SH-SY5Y (cell line): ENCODE results near the gene ZC3HAV1L.

Experiments used
- GATA2 ChIP-seq: IDR thresholded peaks from 2 replicates; pipeline ENCODE4 v1.6.1; 2011; ENCODE audit warnings: mild to moderate bottlenecking, low read depth, low read length
- GATA3 ChIP-seq: IDR thresholded peaks from 2 replicates; pipeline ENCODE4 v1.6.1; 2011; ENCODE audit warnings: low read depth, mild to moderate bottlenecking, low read length, moderate library complexity

Gene ZC3HAV1L

DNA sequence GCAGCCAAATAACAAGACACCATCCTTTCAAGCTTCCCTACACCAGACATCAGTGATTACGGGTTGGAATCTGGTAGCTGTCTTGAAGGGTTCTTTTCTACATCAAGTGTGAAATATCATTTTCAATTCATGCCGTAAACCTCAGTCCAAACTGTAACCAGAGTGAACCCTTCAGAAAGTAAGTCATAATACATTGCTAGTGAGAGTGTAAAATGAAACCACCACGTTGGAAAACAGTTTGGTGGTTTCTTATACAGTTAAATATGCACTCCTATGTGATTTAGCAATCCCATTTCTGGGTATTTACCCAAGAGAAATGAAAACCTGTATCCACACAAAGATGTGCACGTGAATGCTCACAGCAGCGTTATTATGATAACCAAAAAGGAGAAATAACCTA lies 25.6 kb upstream of the ZC3HAV1L start:
- TF ChIP-seq GATA2 = no peak
- TF ChIP-seq GATA3 = no peak

DNA sequence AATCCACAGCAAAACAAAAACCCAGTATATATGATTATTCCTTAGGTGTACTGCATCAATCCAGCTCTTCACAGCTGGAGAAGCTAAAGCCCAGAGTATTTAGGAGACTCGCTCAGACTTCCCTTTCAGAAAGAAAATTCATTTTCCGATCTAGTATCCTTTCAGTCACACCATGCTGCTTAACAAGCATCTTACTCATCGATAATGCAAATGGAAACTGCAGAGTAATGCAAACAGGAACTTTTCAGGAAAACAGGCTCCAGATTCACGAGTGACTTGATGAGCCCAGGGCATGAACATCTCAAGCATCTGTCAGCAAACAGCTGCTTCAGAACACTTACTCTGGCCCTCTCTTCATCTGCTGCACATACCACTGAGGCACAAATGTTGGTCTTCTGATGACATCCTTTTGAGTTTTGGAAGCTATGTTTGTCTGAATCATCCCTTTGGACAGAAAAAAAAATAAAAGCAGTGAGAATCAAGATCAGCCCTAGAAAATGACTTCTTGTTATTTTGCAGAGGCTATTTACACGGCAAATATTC lies 24.9 kb upstream of the ZC3HAV1L start:
- TF ChIP-seq GATA3 (no peak), GATA2 (no peak)

DNA sequence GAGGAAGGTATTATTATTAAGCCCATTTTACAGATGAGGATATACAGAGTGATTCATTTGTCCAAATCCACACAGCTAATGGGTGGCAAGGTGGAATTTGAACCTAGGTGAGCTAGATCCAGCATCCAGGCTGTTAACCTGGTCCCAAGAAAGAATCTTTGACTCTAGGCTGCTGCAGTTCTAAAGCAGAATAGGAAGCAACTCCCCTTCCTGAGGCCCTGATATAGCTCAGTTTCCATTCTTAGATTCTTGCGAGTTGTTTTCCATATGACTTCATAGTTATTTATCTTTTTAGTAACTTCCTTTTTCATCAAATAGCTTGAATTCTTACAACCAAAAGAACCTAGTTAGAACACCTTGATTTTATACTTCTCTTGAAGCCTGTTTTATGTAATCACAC lies 24.1 kb upstream of the ZC3HAV1L start:
- TF ChIP-seq GATA3 (no peak), GATA2 (no peak)

DNA sequence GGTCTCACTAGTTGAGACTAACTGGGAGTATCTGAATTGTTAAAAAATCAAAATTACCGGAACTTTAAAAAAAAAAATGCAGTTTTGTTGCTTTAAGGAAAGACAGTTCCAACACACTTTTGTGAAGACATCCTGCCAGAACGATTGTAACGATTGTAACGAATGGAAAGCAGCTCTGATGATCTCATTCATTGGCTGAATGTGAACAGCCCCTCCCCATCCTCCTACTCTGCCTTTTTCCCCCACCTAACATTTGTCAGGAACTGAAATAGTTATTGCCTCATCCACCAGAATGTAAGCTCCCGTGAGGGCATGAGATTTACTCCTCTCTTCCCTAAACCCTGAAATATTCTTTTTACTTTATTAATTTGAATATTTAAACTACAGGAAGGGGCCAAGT lies 23.1 kb upstream of the ZC3HAV1L start:
- no peak for TF ChIP-seq GATA2
- TF ChIP-seq GATA3 = no peak

DNA sequence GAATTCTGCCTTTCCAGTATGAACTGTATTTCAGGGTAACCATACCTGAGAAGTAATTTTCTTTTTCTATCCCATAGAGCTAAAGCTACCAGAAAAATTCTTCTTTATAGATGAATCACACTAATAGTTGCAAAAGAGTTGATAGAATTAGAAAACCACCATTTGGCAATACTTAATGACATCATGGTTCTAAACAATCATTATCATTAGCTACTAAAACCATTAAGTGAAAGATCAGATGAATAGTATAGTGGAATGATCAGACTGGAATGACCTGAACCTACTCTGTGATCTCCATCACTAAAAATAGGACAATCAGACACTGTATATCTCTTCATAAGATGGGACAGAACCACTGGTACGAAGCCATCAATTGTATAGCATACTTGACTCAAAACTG lies 19.8 kb upstream of the ZC3HAV1L start:
- TF ChIP-seq GATA2 (no peak), GATA3 (no peak)

DNA sequence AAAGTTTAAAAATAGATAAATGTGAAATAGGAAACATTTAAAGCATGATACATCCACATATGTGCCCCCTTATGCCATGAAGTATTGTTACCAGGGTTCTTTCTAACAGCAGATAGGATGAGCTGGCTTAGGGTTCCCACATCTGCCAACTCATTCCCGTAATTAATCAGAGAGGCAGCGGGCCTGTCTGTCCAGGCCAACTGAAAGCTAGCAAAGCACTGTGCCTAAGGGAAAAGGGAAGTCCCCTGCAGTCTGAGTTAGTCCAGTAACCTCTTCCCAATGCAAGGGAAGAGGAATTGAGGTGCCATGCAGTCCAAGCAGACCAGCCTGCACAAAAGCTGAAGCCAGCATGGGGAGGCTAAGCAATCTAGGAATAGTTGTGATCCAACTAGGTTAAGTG lies 18.3 kb upstream of the ZC3HAV1L start:
- no peak for TF ChIP-seq GATA3
- peak; percentile 5; the same call in 1 of the 2 replicates for TF ChIP-seq GATA2

DNA sequence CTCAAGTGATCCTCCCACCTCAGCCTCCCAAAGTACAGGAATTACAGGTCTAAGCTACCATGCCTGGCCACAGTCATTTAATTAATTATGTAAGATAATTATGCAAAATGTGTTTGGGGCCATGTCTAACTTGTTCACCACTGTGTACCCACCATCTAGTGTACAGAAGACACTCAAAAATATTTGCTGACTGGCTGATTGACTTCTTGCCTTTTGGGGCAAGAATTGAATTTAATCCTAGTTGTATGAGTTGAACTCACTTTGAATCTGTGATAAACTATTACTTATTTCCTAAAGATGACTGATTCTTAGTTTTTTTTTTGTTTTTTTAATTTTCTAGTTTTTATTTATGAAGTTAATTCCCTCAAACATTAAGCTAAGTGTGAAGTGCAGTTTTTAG lies 15.8 kb upstream of the ZC3HAV1L start:
- TF ChIP-seq GATA3 (no peak), GATA2 (no peak)

DNA sequence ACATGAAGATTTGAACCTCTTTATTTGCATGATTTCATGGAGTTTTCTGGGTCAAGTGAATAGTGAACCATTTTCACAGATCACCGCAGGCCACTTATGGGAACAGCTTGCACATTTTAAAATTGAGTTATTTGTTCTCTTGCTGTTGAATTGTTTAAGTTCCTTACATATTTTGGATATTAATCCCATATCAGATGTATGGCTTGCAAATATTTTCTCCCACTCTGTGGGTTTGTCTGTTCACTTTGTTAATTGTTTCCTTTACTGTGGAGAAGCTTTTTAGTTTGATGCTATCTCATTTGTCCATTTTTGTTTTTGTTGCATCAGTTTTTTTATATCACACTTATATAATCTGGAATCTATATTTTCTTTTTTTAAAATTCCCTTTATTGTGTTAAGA lies 14.1 kb upstream of the ZC3HAV1L start:
- TF ChIP-seq GATA2 = no peak
- no peak for TF ChIP-seq GATA3

DNA sequence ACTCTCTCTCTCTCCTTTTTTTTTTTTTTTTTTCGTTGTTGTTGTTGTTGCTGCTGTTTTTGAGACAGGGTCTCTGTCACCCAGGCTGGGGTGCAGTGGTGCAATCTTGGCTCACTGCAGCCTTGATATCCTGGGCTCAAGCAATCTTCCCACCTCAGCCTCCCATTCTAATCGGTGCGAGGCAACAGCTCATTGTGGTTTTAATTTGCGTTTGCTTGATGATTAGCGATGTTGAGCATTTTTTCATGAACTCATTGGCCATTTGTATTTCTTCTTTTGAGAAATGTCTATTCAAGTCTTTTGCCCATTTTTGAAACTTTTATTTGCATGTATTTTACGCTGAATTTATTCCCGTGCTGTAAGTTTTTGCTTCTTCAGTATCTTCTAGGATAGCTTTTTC lies 13.3 kb upstream of the ZC3HAV1L start:
- TF ChIP-seq GATA2 (no peak), GATA3 (no peak)

DNA sequence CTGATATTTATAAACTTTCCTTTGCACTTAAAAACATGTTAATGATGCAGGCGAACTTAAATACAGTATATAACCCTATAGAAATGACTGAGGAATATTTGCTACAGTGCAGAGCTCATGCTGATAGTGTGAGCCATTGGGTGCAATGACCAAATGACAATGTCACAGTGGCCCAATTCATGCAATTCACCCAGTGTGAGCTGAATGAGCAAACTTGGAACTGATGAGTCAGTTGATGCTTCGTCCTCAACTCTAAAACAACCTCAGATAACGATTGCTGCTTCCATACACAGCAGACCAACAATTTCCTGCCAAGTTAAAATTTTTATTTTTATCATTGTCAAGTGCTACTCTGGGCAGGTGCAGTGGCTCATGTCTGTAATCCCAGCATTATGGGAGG lies 12.1 kb upstream of the ZC3HAV1L start:
- TF ChIP-seq GATA2 (no peak), GATA3 (no peak)

DNA sequence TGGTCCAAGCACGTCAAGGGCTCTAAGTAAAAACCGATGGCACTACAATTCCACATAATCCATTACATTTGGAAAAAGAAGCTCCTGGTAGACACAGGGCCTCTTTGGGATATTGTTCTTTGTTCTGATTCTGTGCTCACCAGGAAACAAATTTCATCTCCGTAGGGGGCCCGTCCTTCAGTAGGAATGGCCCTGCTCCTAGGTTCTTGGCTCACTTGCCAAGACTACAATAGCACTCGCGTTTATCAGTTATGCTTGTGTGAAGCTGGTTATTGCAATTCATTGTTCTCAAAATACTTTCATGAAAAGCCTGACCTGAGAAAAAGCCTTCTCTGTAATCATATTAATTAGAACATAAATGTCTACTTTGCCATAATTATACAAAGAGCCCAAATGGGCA lies 10.3 kb upstream of the ZC3HAV1L start:
- TF ChIP-seq GATA3 = no peak
- TF ChIP-seq GATA2 = no peak

DNA sequence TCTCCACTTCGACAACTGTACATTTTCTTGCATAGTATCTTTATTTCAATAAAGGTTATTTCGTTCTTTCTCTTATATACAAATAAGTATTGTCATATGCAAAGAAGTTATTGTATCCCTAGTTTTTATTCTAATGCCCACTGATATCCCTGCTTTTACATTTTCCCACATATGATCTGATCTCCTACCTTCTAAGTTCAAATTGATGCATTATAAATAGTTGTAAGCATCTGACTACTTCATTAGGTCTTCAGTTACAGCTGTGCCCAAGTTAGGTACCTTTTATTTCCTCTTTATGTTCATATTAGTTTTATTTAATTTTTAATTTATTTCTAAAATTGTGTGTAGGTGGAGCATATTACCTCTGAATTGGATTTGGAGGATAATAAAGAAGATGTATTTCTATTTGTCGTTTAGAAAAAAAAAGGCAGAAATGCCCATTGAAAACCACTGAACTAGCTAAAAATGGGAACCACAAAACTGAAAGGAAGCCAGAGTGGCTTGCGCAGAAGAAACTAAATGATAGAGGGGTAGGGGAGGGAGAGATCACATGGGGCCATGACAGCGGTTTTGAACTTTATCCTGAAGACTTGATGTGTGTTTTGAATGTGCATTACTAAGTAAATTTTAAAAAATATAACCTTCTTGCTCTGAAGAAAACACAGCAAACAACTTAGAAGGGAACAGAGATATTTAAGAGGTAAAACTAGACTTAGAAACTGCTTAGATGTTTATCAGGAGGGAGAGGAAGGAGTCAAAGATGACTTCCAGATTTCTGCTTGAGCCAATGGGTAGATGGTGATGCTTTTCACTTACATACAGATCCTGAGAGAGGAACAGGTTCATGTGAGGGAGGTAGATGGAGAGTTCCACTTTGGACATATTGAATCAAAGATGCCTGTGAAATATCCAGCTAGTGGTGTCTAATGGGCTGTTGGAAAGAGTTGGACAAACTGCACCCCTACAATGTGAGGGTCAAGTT lies 9.3 kb upstream of the ZC3HAV1L start:
- TF ChIP-seq GATA3 (no peak), GATA2 (no peak)

DNA sequence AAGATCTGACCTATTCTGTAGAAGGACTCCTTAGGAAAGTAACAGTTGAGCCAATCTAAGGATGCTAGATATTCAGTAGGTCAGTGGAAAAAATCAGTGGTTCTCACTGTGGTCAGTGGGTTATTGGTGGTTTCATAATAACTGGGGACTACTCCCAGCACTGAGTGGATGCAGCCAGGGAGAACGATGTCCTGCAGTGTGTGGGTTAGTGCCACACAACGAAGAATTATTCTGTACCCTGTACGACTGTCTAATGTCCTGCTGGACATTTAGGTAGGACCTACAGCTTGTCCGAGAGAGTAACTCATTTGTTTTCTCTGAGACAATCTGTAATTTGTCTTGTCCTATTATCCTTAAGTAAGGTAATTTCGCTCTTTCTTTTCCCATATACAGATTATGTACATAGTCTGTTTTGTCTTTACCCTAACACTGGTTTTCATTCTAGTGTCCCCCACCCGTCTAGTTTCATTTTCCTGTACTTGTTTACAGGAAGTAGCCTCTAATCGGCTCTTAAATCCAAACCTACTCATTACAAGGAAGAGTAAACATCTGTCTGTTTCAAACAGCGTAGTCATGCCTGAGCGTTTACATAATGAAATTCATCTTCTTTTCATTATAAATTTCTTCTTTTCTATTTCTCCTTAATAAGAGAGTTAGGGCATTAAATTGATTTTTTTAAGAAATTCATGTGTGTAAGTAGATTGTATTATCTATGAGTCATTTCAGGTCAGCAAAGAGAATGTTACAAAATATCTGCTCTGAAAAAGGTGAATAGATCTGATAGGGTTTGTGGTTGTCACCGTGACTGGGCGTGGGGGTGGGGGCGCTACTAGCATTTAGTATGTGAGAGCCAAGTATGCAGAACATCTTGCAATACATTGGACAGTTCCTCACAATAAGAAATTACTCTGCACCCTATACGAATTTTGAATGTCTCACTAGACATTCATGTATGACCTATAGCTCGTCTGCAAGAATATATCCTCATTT lies 8.3 kb upstream of the ZC3HAV1L start:
- no peak for TF ChIP-seq GATA2
- TF ChIP-seq GATA3 = no peak

DNA sequence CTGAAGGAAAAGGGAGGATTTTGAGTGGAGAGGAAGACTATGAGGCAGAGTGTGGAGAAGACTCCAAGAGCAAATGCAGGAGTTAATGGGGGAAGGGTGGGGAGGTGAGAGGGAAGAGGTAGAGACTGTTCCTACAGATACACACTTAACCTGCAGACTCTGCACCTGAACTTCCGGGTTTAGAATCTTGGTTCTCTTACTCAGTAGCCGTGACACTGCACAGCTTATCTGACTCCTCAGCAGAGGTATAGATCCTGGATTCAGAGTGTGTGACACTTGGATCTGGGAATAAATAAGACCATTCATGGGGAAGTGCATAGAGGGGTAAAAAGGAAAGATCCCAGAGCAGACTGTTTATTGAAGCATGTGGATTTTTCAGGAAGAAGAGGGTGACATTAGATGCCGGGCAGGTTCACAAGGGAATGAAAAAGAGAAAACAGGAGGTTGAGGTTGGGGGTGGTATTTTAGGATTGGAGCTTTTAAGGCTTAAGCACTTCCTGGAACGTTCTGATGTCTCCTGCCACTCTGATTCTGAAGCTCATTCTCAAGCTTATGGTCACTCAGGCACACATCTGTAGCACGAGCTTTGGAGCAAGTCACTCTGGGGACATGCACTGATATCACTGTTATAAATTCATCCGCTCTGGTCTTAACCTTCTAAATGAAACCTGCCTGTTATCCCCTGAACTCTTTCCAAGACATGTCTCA lies 5.7 kb upstream of the ZC3HAV1L start:
- TF ChIP-seq GATA2 (no peak), GATA3 (no peak)
